HepG2 (cell line): Measurements from ENCODE around the gene NUCB1. TPM values are rescaled to one million over a fixed set of nuclear protein-coding genes. Genes with fewer than 3 reads are reported as not detected.

Experiments
- CEBPB ChIP-seq: IDR thresholded peaks from 2 replicates; pipeline ENCODE4 v1.6.1; 2011; ENCODE audit warnings: low read depth, low read length, improper control_type of control experiment, borderline replicate concordance
- GTF2F1 ChIP-seq: fragments of 150-350 bp; IDR thresholded peaks from 2 replicates; pipeline ENCODE4 v1.6.1; 2014; ENCODE audit warnings: low read length
- HNRNPUL1 ChIP-seq: fragments of 200-400 bp; formaldehyde crosslinking; IDR thresholded peaks from 2 replicates; pipeline ENCODE4 v1.6.1; 2017; ENCODE audit warnings: low read depth, mild to moderate bottlenecking, low read length, moderate library complexity
- LBX2 ChIP-seq: sonication (generic); formaldehyde crosslinking; IDR thresholded peaks from 2 replicates; pipeline ENCODE4 v1.5.0; 2020; ENCODE audit warnings: missing genetic modification reagents, mild to moderate bottlenecking, borderline replicate concordance
- TARDBP ChIP-seq: sonication (generic); formaldehyde crosslinking; IDR thresholded peaks from 2 replicates; pipeline ENCODE4 v1.8.0; 2022; ENCODE audit warnings: mild to moderate bottlenecking, missing genetic modification reagents
- TBP ChIP-seq: sonication (generic); formaldehyde crosslinking; IDR thresholded peaks from 2 replicates; pipeline ENCODE4 v1.5.0; 2020; ENCODE audit warnings: missing genetic modification reagents
- TRIM24 ChIP-seq: sonication (generic); formaldehyde crosslinking; IDR thresholded peaks from 2 replicates; pipeline ENCODE4 v1.8.0; 2022; ENCODE audit warnings: mild to moderate bottlenecking, missing genetic modification reagents
- ZNF333 ChIP-seq: sonication (generic); formaldehyde crosslinking; IDR thresholded peaks from 2 replicates; pipeline ENCODE4 v1.4.0; 2020; ENCODE audit warnings: mild to moderate bottlenecking, missing genetic modification reagents, borderline replicate concordance
- ZNF407 ChIP-seq: sonication (generic); formaldehyde crosslinking; IDR thresholded peaks from one replicate; pipeline ENCODE4 v1.5.1; 2020; ENCODE audit warnings: mild to moderate bottlenecking, missing genetic modification reagents; ENCODE audit errors: not compliant biosample characterization
- ZNF607 ChIP-seq: sonication (generic); formaldehyde crosslinking; IDR thresholded peaks from 2 replicates; pipeline ENCODE4 v1.5.1; 2020; ENCODE audit warnings: missing genetic modification reagents, mild to moderate bottlenecking, borderline replicate concordance
- ZSCAN21 ChIP-seq: sonication (generic); formaldehyde crosslinking; IDR thresholded peaks from 2 replicates; pipeline ENCODE4 v1.8.0; 2022; ENCODE audit warnings: mild to moderate bottlenecking, missing genetic modification reagents, moderate library complexity, borderline replicate concordance
- polyA plus RNA-seq, 8 experiments: library from polyadenylated mRNA; depleted of rRNA in 3 of 8; stranded (reverse) in 7 of 8; unstranded in 1 of 8; fragments of >200 nt; fragmentation: Illumina TruSeq in 4 of 8; extraction: Trizol in 4 of 8; gene quantifications; 2 replicates each; pipeline versions ENCODE4 v1.2.1 to v1.2.3, GENCODE V29; 2011 to 2016; ENCODE audit warnings: low read depth in 4 of 8, missing spikeins in 1 of 8, mixed read lengths in 1 of 8; ENCODE audit not compliant: insufficient read depth in 1 of 8
- total RNA-seq, 5 experiments: library from RNA; depleted of rRNA; stranded (reverse); fragments of >200 nt; fragmentation: Illumina TruSeq; extraction: Trizol; gene quantifications; 2 replicates each; pipeline ENCODE4 v1.2.3, GENCODE V29; 2016; ENCODE audit warnings: low read depth in 1 of 5
- TF ChIP-seq, protein P1 (sequence below): sonication (generic); formaldehyde crosslinking; IDR thresholded peaks from 2 replicates; pipeline ENCODE4 v1.4.0; 2020; ENCODE audit warnings: missing genetic modification reagents
- TF ChIP-seq, protein P2 (sequence below): IDR thresholded peaks from 2 replicates; pipeline ENCODE4 v1.4.0; 2020; ENCODE audit warnings: mild to moderate bottlenecking, missing genetic modification reagents

The NUCB1 gene
- total and polyA plus RNA-seq, 2 of the 13 experiments (the other 11 are each of a cell fraction or from before 2014, with no cell fraction given) = 82.3 to 106 TPM

DNA sequence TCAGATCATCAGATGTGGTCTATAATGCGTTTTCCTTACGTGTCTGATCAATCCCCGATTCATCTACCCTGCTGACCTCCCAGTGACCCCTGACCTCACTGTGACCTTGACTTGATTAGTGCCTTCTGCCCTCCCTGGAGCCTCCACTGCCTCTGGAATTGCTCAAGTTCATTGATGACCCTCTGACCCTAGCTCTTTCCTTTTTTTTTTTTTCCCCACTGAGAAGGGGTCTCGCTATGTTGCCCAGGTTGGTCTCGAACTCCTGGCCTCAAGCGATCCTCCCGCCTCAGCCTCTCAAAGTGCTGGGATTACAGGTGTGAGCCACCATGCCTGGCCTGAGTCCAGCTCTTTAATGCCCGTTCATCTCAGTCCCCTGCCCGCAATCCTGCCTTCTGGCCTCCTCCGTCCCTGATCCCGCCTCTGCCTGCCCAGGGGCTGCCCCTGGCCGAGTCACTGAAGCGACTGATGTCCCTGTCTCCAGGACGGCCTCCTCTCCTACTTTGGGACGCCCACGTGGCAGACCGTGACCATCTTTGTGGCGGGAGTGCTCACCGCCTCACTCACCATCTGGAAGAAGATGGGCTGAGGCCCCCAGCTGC, 61.0 kb downstream of the NUCB1 start (continued):
- TF ChIP-seq LBX2 (CRISPR knock-in tag) = 0 out of 2 replicates have a peak, but pooled peaks have one; percentile 31
- TF ChIP-seq ZNF333 (CRISPR knock-in tag) = 0 out of 2 replicates have a peak, but pooled peaks have one; percentile 25
- TF ChIP-seq, protein P1, sequence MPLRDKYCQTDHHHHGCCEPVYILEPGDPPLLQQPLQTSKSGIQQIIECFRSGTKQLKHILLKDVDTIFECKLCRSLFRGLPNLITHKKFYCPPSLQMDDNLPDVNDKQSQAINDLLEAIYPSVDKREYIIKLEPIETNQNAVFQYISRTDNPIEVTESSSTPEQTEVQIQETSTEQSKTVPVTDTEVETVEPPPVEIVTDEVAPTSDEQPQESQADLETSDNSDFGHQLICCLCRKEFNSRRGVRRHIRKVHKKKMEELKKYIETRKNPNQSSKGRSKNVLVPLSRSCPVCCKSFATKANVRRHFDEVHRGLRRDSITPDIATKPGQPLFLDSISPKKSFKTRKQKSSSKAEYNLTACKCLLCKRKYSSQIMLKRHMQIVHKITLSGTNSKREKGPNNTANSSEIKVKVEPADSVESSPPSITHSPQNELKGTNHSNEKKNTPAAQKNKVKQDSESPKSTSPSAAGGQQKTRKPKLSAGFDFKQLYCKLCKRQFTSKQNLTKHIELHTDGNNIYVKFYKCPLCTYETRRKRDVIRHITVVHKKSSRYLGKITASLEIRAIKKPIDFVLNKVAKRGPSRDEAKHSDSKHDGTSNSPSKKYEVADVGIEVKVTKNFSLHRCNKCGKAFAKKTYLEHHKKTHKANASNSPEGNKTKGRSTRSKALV (CRISPR knock-in tag) = no peak
- TF ChIP-seq, protein P2, sequence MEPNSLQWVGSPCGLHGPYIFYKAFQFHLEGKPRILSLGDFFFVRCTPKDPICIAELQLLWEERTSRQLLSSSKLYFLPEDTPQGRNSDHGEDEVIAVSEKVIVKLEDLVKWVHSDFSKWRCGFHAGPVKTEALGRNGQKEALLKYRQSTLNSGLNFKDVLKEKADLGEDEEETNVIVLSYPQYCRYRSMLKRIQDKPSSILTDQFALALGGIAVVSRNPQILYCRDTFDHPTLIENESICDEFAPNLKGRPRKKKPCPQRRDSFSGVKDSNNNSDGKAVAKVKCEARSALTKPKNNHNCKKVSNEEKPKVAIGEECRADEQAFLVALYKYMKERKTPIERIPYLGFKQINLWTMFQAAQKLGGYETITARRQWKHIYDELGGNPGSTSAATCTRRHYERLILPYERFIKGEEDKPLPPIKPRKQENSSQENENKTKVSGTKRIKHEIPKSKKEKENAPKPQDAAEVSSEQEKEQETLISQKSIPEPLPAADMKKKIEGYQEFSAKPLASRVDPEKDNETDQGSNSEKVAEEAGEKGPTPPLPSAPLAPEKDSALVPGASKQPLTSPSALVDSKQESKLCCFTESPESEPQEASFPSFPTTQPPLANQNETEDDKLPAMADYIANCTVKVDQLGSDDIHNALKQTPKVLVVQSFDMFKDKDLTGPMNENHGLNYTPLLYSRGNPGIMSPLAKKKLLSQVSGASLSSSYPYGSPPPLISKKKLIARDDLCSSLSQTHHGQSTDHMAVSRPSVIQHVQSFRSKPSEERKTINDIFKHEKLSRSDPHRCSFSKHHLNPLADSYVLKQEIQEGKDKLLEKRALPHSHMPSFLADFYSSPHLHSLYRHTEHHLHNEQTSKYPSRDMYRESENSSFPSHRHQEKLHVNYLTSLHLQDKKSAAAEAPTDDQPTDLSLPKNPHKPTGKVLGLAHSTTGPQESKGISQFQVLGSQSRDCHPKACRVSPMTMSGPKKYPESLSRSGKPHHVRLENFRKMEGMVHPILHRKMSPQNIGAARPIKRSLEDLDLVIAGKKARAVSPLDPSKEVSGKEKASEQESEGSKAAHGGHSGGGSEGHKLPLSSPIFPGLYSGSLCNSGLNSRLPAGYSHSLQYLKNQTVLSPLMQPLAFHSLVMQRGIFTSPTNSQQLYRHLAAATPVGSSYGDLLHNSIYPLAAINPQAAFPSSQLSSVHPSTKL (CRISPR knock-in tag) = peak; percentile 19; the same call in 1 of the 2 replicates
- no peak for TF ChIP-seq TRIM24 (CRISPR knock-in tag)
- TF ChIP-seq CEBPB = no peak
- TF ChIP-seq ZNF407 (CRISPR knock-in tag) = no peak
- no peak for TF ChIP-seq GTF2F1
- peak; percentile 32; the same call in 1 of the 2 replicates for TF ChIP-seq ZSCAN21
- TF ChIP-seq TBP = no peak
- no peak for TF ChIP-seq ZNF607 (CRISPR knock-in tag)
- 0 out of 2 replicates have a peak, but pooled peaks have one; percentile 22 for TF ChIP-seq TARDBP (CRISPR knock-in tag)
- no peak for TF ChIP-seq HNRNPUL1
